ENCODE measurements around the gene B3GNT5. TPM values are rescaled to one million over a fixed set of nuclear protein-coding genes. Genes with fewer than 3 reads are reported as not detected.

Gene B3GNT5
- total and polyA plus RNA-seq, 2 donors (not counting 3 experiments of a cell fraction or from before 2014, with no cell fraction given) = 4.1 to 25.6 TPM

DNA sequence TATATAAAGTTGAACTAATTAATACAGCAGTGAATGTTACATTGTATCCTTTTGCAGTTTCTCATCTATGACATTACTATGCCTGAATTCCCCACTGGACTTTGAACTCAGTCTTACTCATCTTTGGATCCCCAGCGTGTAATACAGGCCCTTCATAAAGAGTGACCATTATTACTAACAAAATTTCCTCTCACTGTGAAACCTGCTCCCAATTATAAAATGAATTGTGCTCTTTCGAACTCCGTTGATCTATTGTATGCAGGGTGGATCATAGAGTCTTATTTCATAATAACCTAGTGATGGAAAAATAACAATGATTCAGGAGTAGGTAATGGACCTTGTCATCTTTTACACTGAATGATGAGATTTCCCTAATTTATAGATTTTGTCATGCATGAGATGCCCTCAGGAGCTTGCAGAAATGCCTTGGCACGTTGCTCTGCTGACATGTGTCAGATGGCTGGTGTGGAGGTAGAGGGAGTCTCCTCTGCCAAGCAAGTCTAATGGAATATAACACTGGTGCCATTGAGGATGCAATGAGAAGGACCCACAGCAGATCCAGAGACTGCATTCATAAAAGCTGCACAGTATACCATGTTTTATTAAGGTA is 25.5 kb downstream of the B3GNT5 start:
- no peak overlapping the region for H3K27ac ChIP-seq (ENCODE audit: insufficient read depth, low read depth, low read length)
- no peaks in the 10 kb centered on the region for H3K36me3 ChIP-seq (ENCODE audit: control insufficient read depth in 2 of 2, extremely low read depth in 1 of 2, insufficient read depth in 2 of 2, low read length in 2 of 2)
- dilution Hi-C loops (cut with MboI; ENCODE audit: extremely low pct_ligation_motif_present, low sequenced_read_pairs) = no loop called here
- H3K4me1 ChIP-seq (ENCODE audit: control insufficient read depth, extremely low read depth, insufficient read depth, low read length) = peaks cover 22% of the 10 kb centered on the region
- H4K20me1 ChIP-seq (replicated peaks; ENCODE audit: control insufficient read depth, extremely low read depth, insufficient read depth, low read length) = no peaks in the 10 kb centered on the region
- CTCF ChIA-PET = no interaction called here
- FAIRE-seq (no peak), DNase-seq (ENCODE audit: low read depth, low spot score) (no peak)
- POLR2A ChIA-PET = no interaction called here
- no TSS peak for BruUV-seq (replicated peaks)
- H3K79me2 ChIP-seq (ENCODE audit: control insufficient read depth, insufficient read depth, low read length) = no peaks in the 10 kb centered on the region
- H2AFZ ChIP-seq (ENCODE audit: low read depth, low read length) = no peak overlapping the region
- H3K9ac ChIP-seq (replicated peaks; ENCODE audit: extremely low read depth, insufficient read depth, low read length) = no peak overlapping the region
- H3K27me3 ChIP-seq (ENCODE audit: control insufficient read depth in 2 of 2, insufficient read depth in 2 of 2, low read length in 2 of 2) = no peaks in the 10 kb centered on the region
- H3K9me3 ChIP-seq (replicated peaks; ENCODE audit: control insufficient read depth, insufficient read depth, low read length) = no peaks in the 10 kb centered on the region
- H3K9me1 ChIP-seq (replicated peaks; ENCODE audit: control insufficient read depth, extremely low read depth, insufficient read depth, low read length) = no peaks in the 10 kb centered on the region
- intact Hi-C loops (cut with micrococcal nuclease) = no loop called here
- no peak overlapping the region for H3K4me3 ChIP-seq (replicated peaks in 1 of 3; ENCODE audit: insufficient read depth in 1 of 3, low read depth in 1 of 3, low read length in 3 of 3)
- no peak overlapping the region for H3K4me2 ChIP-seq (ENCODE audit: insufficient read depth, low read length)
- no peak for TF ChIP-seq JUN (IDR thresholded peaks at IDR 0.05; ENCODE audit: borderline replicate concordance, insufficient read depth, insufficient read length, low read depth)
- TF ChIP-seq EZH2 (IDR thresholded peaks at IDR 0.05; ENCODE audit: borderline replicate concordance, low read depth, low read length, severe bottlenecking) = no peak
- TF ChIP-seq MYC (IDR thresholded peaks at IDR 0.05; ENCODE audit: low read depth, low read length) = no peak
- TF ChIP-seq, protein P1, sequence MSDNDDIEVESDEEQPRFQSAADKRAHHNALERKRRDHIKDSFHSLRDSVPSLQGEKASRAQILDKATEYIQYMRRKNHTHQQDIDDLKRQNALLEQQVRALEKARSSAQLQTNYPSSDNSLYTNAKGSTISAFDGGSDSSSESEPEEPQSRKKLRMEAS (IDR thresholded peaks at IDR 0.05; ENCODE audit: insufficient read depth, insufficient read length) = no peak
- TF ChIP-seq, protein P2, sequence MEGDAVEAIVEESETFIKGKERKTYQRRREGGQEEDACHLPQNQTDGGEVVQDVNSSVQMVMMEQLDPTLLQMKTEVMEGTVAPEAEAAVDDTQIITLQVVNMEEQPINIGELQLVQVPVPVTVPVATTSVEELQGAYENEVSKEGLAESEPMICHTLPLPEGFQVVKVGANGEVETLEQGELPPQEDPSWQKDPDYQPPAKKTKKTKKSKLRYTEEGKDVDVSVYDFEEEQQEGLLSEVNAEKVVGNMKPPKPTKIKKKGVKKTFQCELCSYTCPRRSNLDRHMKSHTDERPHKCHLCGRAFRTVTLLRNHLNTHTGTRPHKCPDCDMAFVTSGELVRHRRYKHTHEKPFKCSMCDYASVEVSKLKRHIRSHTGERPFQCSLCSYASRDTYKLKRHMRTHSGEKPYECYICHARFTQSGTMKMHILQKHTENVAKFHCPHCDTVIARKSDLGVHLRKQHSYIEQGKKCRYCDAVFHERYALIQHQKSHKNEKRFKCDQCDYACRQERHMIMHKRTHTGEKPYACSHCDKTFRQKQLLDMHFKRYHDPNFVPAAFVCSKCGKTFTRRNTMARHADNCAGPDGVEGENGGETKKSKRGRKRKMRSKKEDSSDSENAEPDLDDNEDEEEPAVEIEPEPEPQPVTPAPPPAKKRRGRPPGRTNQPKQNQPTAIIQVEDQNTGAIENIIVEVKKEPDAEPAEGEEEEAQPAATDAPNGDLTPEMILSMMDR (IDR thresholded peaks at IDR 0.05; ENCODE audit: extremely low read depth in 1 of 2, insufficient read depth in 1 of 2, low read depth in 1 of 2, low read length in 2 of 2) = no peak
- TF ChIP-seq POLR2A (IDR thresholded peaks at IDR 0.05; ENCODE audit: low read depth, low read length) = no peak
- no peak for TF ChIP-seq GATA2 (IDR thresholded peaks at IDR 0.05; ENCODE audit: insufficient read depth, insufficient read length, low read depth, low read length)
- no peak for TF ChIP-seq FOS (IDR thresholded peaks at IDR 0.05; ENCODE audit: borderline replicate concordance, insufficient read depth, low read length)
- TF ChIP-seq POLR2AphosphoS5 (IDR thresholded peaks at IDR 0.05; ENCODE audit: insufficient read depth, low read depth, low read length) = no peak
